ENCODE data around the gene CD82. TPM values are rescaled to one million over a fixed set of nuclear protein-coding genes. Genes with fewer than 3 reads are reported as not detected.

CD82 gene
- total and polyA plus RNA-seq, 2 of the 8 experiments (the other 6 are each of a cell fraction or from before 2014, with no cell fraction given) = 7.9 to 10.3 TPM

GRCh38 chr11:44551456-44552139 is 13.9 kb upstream of the CD82 start:
- H3K4me1 ChIP-seq (replicated peaks in 1 of 4; ENCODE audit: control insufficient read depth in 3 of 4, insufficient read depth in 4 of 4, low read length in 3 of 4) = no peaks in the 10 kb centered on the region
- no peak overlapping the region for H3K9ac ChIP-seq (replicated peaks in 1 of 4; ENCODE audit: extremely low read depth in 1 of 4, low read depth in 3 of 4, low read length in 3 of 4)
- H2BK12ac ChIP-seq (ENCODE audit: low read depth, low read length) = no peak overlapping the region
- no peaks in the 10 kb centered on the region for H3K27me3 ChIP-seq (replicated peaks in 1 of 4; ENCODE audit: control insufficient read depth in 3 of 4, extremely low read depth in 1 of 4, insufficient read depth in 3 of 4, low read length in 3 of 4)
- no peak overlapping the region for H4K91ac ChIP-seq (replicated peaks; ENCODE audit: insufficient read length, low read length)
- no peak overlapping the region for H2BK20ac ChIP-seq (ENCODE audit: low read length)
- H3K23me2 ChIP-seq (ENCODE audit: low read depth, low read length) = no peaks in the 10 kb centered on the region
- no peaks in the 10 kb centered on the region for H3K79me1 ChIP-seq (ENCODE audit: low read depth, low read length)
- no peaks in the 10 kb centered on the region for H3K36me3 ChIP-seq (ENCODE audit: control insufficient read depth in 2 of 4, insufficient read depth in 4 of 4, low read length in 3 of 4)
- no peak for FAIRE-seq
- H3K18ac ChIP-seq (ENCODE audit: extremely low read depth, low read length) = no peak overlapping the region
- ChIA-PET CTCF (ENCODE audit: partially characterized antibody) (interaction anchor here (0.9 to 1.5 kb wide), 2 partner anchors 62 to 82 kb away, joined by 3 to 5 read pairs; no protein-coding TSS in a partner anchor), POLR2A (ENCODE audit: partially characterized antibody) (no interaction called here)
- no peak overlapping the region for H2AK5ac ChIP-seq (ENCODE audit: low read depth, low read length)
- TF ChIP-seq TBP (IDR thresholded peaks at IDR 0.05; ENCODE audit: low read depth, low read length) (no peak), KDM4A (IDR thresholded peaks at IDR 0.05; ENCODE audit: low read depth, low read length, severe bottlenecking) (no peak), CTBP2 (IDR thresholded peaks at IDR 0.05; ENCODE audit: borderline replicate concordance, insufficient read depth, insufficient read length, low read length) (no peak)
- no peak overlapping the region for H2BK15ac ChIP-seq (ENCODE audit: low read length)
- DNase-seq (ENCODE audit: low read depth in 1 of 2, low spot score in 2 of 2) = no peak
- no peak overlapping the region for H4K8ac ChIP-seq (ENCODE audit: extremely low read depth, insufficient read depth, low read length)
- H3K14ac ChIP-seq (ENCODE audit: insufficient read length) = no peak overlapping the region
- no peak overlapping the region for H3K4ac ChIP-seq (replicated peaks; ENCODE audit: insufficient read length, low read depth, low read length)
- no peak overlapping the region for H3K4me2 ChIP-seq (ENCODE audit: insufficient read depth in 1 of 2, low read depth in 2 of 2, low read length in 2 of 2)
- WGBS, 2 experiments (ENCODE audit: extremely low coverage in 1 of 2, insufficient coverage in 1 of 2, insufficient read length in 1 of 2, insufficient replicate concordance in 2 of 2, low coverage in 1 of 2, low lambda C conversion rate in 2 of 2, missing lambda C conversion rate in 1 of 2) = 94% methylated on average over 4 of the region's 4 CpGs; no CpG with 5 or more reads in 1 of the 2 experiments
- no peaks in the 10 kb centered on the region for H4K20me1 ChIP-seq (replicated peaks in 1 of 2; ENCODE audit: control insufficient read depth in 1 of 2, insufficient read depth in 2 of 2, low read length in 2 of 2)
- H3K56ac ChIP-seq (replicated peaks; ENCODE audit: insufficient read length, low read depth, low read length) = no peak overlapping the region
- no peaks in the 10 kb centered on the region for H3K9me3 ChIP-seq (ENCODE audit: insufficient read depth in 2 of 2, low read depth in 1 of 2, low read length in 1 of 2)
- H2BK120ac ChIP-seq (replicated peaks; ENCODE audit: low read depth, low read length) = no peak overlapping the region
- H2AFZ ChIP-seq (ENCODE audit: low read length) = no peak overlapping the region
- H4K5ac ChIP-seq (ENCODE audit: insufficient read length, low read depth, low read length) = no peak overlapping the region
- no peak overlapping the region for H3K27ac ChIP-seq (ENCODE audit: low read depth, low read length)
- no peaks in the 10 kb centered on the region for H3K79me2 ChIP-seq (ENCODE audit: control insufficient read depth in 1 of 2, insufficient read depth in 2 of 2, low read length in 2 of 2)
- H2BK5ac ChIP-seq (ENCODE audit: low read depth, low read length) = no peak overlapping the region
- H3K23ac ChIP-seq (ENCODE audit: insufficient read length) = no peak overlapping the region
- no peak overlapping the region for H3K4me3 ChIP-seq (ENCODE audit: extremely low read depth in 1 of 4, insufficient read depth in 2 of 4, low read depth in 3 of 4, low read length in 4 of 4)
